ENCODE results near the gene PKNOX2.

The PKNOX2 gene

GRCh38 chr11:125154378-125155099 is 10.0 kb upstream of the PKNOX2 start:
- no peak for DNase-seq (ENCODE audit: low read depth, low spot score)

DNA sequence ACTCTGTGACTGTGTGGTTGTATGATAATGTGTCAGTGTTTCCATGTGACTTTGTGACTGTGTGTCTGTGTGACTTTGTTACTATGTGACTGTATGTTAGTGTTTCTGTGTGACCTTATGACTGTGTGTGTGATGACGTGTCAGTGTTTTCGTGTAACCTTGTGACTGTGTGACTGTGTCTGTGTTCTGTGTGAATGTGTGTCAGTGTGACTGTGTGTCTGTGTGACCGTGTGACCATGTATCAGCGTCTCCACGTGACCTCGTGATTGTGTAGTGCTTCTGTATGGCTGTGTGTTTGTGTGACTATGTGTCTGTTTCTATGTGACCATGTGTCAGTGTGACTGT is 9.5 kb upstream of the PKNOX2 start:
- DNase-seq (ENCODE audit: low read depth, low spot score), result no peak

- DNase-seq (ENCODE audit: low read depth, low spot score), result no peak
Measured at GRCh38 chr11:125155767-125156166, 8.8 kb upstream of the PKNOX2 start.

GRCh38 chr11:125156346-125157117 is 8.0 kb upstream of the PKNOX2 start:
- no peak for DNase-seq (ENCODE audit: low read depth, low spot score)

GRCh38 chr11:125157118-125157733 is 7.3 kb upstream of the PKNOX2 start:
- no peak for DNase-seq (ENCODE audit: low read depth, low spot score)

DNA sequence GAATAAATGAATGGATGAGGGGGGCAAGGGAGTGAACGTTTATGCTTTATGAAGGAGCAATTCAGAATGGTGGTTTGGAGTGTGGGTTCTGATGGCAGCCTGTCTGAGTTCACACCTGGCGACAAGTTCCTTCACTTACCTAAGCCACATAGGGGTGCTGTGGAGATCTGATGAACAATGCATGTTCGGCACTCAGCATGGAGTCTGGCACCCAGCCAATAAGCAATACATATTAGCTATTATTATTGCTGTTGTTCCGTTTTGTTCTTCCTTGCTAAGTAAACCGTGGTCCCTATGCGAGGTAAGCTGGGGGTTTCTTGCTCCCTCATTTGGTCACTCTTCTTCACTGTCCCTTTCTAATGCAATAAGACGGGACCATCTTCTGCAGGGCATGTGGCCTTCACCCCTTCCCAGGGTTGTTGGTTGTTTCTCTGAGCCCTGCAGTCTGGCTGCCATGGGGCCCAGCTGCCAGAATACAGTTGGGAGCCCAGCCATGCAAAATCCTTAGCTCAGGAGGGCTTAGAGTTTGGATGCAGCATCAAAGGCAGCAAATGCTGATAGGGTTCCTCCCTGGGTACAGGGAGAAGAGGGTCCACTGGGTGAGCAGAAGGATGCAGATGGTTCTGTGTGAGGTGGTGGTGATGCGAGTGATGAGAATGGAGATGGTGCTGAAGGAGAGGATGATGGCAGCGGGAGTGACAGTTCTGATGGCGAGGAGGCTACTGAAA is 6.4 kb upstream of the PKNOX2 start:
- no peak for DNase-seq (ENCODE audit: low read depth, low spot score)

GRCh38 chr11:125162743-125163142 is 1.8 kb upstream of the PKNOX2 start:
- DNase-seq (ENCODE audit: low read depth, low spot score), result no peak

DNA sequence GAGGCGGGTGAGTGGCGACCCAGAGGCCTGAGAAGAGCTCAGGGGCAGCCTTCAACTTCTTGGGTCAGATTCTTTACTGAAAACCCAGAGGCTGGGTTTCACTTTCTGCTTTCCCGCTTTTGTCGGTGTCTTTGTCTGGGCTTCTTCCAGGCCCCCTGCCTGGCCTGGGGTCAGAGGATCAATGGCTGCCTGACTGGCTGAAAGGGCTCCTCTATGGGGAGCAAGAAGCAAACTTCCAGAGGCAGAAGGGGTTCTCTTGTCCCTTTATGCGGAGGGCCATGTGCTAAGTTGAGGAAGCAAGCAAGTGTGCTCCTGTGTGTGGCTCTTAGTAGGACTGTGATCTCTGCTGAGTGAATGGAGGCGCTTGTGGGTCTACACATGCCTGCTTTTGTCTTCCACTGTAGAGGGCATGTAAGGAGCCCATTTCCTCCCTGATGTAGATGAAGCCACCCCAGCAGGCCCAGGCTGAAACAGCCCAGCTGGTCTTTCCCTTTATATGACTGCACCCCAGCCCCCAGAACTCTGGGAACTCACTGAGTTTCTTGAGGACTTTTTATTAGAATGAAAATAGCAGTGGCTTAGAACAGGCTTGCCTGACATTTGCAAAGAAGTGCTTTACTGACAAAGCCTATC is 1.0 kb upstream of the PKNOX2 start:
- no peak for DNase-seq (ENCODE audit: low read depth, low spot score)

DNA sequence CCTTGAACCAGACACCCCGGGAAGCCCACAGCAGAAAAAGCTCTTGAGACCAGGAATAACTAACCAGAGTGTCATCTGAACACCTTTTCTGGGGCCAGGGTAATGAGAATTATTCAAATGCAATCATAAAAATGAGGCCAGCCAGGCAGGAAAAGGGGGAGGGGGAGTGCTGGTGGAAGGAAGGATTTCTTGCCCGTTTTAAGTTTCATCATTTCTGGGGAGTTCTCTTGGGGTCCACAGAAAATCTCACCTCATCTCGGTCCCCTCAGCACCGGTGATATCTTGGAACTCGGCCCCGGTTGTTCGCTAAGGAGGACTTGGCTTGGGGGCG is 495 bp upstream of the PKNOX2 start:
- no peak for DNase-seq (ENCODE audit: low read depth, low spot score)

GRCh38 chr11:125165111-125165842 is 726 bp downstream of the PKNOX2 start:
- DNase-seq (ENCODE audit: low read depth, low spot score), result no peak

- DNase-seq (ENCODE audit: low read depth, low spot score), result no peak
Measured at GRCh38 chr11:125165843-125166763, 1.6 kb downstream of the PKNOX2 start.

DNA sequence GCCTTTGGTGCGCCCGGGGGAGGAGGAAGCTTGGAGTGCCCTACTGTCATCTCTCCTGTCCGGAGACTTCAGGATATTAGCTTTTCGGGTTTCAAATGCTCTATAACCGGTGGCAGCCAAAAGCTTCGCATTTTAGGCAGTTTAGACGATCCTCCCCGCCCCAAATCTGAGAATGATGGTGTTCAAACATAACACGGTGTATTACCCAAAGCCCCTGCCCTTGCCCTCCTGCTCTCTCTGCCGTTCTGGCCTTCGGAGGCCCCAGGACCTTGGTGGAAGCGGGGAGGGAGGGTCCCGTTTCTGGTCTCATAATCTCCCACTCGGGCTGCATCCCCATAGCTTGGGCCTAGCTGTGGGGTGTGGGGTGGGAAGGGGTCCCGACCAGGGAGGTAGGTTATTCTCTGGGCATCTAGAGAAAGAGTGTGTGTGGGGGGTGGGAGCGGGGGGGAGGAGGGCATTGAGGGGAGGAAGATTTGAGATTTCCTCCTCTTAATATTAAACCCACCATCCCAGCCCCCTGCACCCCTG is 2.3 kb downstream of the PKNOX2 start:
- no peak for DNase-seq (ENCODE audit: low read depth, low spot score)

DNA sequence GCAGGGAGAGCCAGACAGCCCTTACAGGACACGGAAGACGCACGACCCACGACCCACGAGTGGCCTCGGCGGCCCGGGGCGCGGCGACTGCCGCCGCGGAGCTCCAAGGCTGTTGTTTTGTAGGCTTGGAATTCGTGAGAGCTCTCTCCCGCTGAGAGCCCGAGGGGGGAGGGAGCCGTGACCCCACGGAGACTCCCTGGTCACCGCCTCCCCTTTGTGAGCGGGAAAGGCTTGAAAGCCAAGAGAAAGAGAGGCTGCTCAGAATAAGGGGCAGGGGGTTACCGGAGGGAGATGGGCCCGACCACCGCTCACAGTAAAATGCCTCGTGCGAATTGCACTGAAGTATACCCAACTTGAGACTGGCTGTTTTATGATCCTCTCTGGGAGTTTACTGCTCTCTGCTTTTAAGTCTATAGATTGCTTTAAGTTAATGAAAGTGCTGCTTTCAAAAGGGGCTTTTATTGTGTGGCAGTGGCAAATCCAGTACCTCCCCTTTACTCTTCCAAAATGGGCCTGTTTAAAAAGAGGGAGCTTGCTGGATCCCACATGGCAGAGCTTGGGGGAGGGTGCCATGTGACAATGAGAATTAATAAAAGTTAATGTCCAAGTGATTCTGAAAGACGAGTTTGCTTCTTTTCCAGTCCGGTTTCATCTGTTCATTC is 2.9 kb downstream of the PKNOX2 start:
- DNase-seq (ENCODE audit: low read depth, low spot score), result no peak

- no peak for DNase-seq (ENCODE audit: low read depth, low spot score)
Measured at GRCh38 chr11:125167954-125168835, 3.6 kb downstream of the PKNOX2 start.

DNA sequence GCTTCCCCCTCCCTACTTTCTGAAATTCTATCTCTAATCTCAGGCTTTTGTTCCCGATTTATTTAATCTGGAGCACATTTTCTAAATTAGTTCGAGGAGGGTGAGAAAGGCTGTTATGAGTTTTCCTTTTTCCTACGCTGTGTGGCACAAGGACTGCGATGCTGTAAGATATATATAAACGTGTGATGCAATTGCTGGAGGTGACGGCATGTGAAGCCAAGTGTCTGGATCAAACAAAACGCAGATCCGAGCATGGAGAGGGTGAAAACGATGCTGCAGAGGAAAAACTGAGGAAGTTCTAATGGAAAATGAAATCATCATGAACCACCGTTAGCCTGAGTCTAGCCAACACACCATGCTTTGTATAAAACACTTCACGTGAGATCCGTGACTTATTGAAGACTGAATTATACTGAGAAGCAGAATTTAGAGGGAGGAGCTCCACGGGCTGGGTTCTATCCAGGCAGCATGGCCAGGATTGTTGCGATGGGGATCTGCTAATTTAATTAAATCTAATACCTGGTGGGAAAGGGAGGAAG is 4.4 kb downstream of the PKNOX2 start:
- no peak for DNase-seq (ENCODE audit: low read depth, low spot score)

- DNase-seq (ENCODE audit: low read depth, low spot score), result no peak
Measured at GRCh38 chr11:125170001-125170509, 5.5 kb downstream of the PKNOX2 start.

DNA sequence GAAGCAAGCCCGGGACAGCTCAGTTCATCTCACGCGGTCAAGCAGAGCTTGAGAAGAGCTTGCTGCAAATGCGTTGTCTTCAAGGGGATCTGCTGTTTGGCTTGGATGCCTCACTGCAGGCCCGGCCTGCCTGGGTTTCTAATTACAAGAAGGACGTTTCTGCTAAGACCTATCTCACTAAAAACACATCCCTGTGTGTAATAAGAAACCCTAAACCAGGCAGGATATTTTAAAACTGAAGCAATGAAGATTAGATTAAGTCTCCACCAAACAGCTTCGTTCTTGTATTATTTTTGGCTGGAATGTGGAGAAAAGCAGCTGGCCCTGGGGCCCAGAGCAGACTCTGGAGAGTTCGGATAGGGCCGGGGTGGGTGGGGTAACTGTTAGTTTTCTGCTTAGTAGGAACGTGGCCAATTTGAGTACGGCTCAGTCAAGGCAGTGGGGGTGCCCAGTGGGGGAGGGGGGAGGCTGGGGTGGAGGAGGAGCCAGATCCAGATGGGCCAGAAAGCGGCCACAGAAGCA is 6.0 kb downstream of the PKNOX2 start:
- DNase-seq (ENCODE audit: low read depth, low spot score), result peak; percentile 90

DNA sequence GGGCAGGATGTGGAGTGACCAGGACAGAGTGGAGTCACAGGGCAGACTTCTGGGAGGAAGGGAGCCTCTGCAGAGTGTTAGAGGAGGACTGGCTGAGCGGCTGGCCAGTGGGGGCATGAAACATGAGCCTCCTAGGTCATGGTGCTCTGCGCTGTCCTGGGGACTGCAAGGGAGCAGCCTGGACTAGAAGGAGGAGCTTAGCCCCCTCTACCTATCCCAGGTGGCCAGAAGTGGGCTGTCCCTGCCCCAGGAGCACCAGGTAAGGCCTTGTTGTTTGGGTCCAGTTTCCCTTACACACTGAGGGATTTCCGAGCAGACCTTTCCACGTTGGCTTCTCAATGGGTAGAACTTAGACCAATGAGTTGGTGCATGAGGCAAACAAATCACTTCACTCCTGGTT is 7.4 kb downstream of the PKNOX2 start:
- no peak for DNase-seq (ENCODE audit: low read depth, low spot score)
